ENCODE results near the gene GNA12.

DNA sequence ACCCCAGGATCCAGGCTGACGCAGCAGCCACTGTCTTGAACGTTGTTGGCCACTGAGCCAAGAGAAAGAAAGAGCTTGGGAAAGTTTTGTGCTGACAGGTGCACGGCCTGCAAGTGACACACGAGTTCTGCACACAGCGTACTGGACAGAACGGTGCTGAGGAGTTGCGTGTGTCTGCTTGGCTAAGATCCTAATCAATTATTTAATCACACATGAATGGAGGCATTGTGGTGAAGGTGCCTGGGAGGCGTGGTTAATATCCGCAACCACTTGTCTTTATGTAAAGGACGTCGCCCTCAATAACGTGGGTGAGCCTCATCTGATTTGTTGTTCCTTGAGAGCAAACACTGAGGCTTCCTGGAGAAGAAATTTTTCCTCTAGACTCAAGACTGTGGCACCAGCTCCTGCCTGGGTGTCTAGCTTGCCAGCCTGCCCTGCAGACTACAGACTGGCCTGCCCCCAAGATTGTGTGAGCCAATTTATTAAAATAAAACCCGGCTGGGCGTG is 16.6 kb upstream of the GNA12 start:
- TF ChIP-seq, protein P1, sequence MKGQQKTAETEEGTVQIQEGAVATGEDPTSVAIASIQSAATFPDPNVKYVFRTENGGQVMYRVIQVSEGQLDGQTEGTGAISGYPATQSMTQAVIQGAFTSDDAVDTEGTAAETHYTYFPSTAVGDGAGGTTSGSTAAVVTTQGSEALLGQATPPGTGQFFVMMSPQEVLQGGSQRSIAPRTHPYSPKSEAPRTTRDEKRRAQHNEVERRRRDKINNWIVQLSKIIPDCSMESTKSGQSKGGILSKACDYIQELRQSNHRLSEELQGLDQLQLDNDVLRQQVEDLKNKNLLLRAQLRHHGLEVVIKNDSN (IDR thresholded peaks at IDR 0.05) = no peak
- no peak for TF ChIP-seq TAF1 (IDR thresholded peaks at IDR 0.05; ENCODE audit: low read depth)
- TF ChIP-seq MAX (IDR thresholded peaks at IDR 0.05) = no peak

Measured in Ishikawa (cell line).